GM12801 (cell line): ENCODE measurements around the gene PURB.

Experiments used
- TF ChIP-seq, protein P1 (sequence below): IDR thresholded peaks from one replicate; pipeline ENCODE4 v1.5.1; 2011; ENCODE audit warnings: control low read depth; ENCODE audit not compliant: insufficient read length; ENCODE audit errors: extremely low read depth

The PURB gene

GRCh38 chr7:44880317-44881018 lies 4.9 kb downstream of the PURB start:
- TF ChIP-seq, protein P1, sequence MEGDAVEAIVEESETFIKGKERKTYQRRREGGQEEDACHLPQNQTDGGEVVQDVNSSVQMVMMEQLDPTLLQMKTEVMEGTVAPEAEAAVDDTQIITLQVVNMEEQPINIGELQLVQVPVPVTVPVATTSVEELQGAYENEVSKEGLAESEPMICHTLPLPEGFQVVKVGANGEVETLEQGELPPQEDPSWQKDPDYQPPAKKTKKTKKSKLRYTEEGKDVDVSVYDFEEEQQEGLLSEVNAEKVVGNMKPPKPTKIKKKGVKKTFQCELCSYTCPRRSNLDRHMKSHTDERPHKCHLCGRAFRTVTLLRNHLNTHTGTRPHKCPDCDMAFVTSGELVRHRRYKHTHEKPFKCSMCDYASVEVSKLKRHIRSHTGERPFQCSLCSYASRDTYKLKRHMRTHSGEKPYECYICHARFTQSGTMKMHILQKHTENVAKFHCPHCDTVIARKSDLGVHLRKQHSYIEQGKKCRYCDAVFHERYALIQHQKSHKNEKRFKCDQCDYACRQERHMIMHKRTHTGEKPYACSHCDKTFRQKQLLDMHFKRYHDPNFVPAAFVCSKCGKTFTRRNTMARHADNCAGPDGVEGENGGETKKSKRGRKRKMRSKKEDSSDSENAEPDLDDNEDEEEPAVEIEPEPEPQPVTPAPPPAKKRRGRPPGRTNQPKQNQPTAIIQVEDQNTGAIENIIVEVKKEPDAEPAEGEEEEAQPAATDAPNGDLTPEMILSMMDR = no peak

DNA sequence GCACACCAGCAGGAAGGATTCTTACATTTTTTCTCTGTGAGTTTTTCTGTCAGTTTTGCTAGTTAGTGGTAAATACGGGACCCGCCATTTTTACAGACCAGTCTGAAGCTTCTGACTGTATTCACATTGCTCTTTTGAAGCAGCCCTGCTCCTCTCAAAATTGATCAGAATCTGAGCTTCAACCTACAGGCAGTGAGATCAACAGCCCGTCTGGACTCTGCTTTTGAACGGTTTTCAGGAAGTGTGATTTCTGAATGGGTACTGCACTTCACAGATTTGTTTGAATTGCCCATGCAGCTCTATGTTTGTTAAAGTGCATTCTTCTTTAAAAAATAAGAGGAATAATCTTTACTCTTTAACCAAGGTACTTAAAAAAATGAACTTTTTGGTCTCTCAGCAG lies 8.9 kb downstream of the PURB start:
- TF ChIP-seq, protein P1 = no peak

DNA sequence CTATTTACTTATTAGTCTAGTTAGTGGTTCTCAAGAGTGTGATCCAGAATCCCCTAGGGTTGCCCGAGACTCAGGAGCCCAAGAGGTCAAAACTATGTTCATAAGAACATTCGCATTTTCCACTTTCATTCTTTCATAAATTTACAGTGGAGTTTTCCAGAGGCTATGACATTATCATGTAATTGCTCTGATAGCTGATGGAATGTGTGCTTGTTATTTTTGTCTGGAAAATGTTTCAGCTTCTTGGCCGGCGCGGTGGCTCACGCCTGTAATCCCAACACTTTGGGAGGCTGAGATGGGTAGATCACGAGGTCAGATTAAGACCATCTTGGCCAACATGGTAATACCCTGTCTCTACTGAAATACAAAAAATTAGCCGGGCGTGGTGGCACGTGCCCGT lies 10.1 kb downstream of the PURB start:
- TF ChIP-seq, protein P1 = no peak

DNA sequence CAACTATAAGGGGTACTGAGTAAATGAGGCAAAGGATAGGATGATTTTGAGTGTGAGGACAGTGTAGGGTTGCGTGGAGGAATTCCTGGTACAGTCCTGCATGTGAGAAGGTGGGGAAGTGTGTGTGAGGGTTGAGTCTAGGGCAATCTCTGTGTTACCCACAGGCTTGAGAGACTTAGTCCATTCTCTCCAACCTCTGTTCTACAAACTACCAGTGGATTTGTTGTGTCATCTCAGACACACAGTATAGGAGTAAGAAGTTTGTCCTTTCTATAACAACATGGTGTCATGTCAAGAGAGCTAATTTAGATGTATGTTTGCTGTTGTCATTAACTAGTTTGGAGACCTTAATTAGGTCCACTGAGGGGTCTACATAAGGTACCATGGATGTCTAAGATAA lies 12.5 kb downstream of the PURB start:
- TF ChIP-seq, protein P1 = no peak

GRCh38 chr7:44867073-44867995 lies 18.0 kb downstream of the PURB start:
- TF ChIP-seq, protein P1 = no peak

DNA sequence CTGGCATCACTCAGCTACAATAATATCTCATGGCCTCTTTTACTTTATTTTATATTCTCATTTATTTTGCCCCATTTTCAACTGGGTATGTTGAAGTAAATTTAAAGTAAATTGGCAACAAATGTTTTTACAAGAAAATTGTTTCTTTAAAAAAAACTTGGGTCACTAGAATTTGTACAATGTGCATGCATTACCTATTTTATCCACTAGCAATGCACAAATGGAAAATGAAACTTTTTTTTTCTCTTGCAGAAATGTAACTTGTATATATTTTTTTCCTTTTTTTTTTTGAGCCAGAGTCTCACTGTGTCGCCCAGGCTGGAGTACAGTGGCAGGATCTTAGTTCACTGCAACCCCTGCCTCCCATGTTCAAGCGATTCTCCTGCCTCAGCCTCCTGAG lies 27.2 kb downstream of the PURB start:
- TF ChIP-seq, protein P1 = no peak

GRCh38 chr7:44854644-44855364 lies 30.5 kb downstream of the PURB start:
- TF ChIP-seq, protein P1 = no peak
